DND-41 (cell line): Measurements from ENCODE around the gene RNASE12.

Source experiments
- CTCF ChIP-seq: IDR thresholded peaks from 2 replicates; pipeline ENCODE4 v1.5.1; 2012; ENCODE audit warnings: borderline replicate concordance, low read length, moderate library complexity, mild to moderate bottlenecking; ENCODE audit not compliant: poor library complexity, severe bottlenecking; ENCODE audit errors: extremely low read depth
- EZH2 ChIP-seq: IDR thresholded peaks from 3 replicates; pipeline ENCODE4 v1.6.1; 2012; ENCODE audit warnings: borderline replicate concordance, low read depth, mild to moderate bottlenecking, moderate library complexity, low read length, inconsistent platforms; ENCODE audit not compliant: severe bottlenecking

GRCh38 chr14:20602583-20602982 is 11.4 kb upstream of the RNASE12 start:
- no peak for TF ChIP-seq CTCF
- no peak for TF ChIP-seq EZH2
